ENCODE data around the gene DTX3.
"Not testable (repeated sequence)": the region's sequence is repeated elsewhere in the genome, so short reads cannot be mapped to it uniquely, and the experiment has no call there.

Gene DTX3

GRCh38 chr12:57607958-57608663 lies 3.5 kb downstream of the DTX3 start:
- no peak for DNase-seq (ENCODE audit: low read depth)

DNA sequence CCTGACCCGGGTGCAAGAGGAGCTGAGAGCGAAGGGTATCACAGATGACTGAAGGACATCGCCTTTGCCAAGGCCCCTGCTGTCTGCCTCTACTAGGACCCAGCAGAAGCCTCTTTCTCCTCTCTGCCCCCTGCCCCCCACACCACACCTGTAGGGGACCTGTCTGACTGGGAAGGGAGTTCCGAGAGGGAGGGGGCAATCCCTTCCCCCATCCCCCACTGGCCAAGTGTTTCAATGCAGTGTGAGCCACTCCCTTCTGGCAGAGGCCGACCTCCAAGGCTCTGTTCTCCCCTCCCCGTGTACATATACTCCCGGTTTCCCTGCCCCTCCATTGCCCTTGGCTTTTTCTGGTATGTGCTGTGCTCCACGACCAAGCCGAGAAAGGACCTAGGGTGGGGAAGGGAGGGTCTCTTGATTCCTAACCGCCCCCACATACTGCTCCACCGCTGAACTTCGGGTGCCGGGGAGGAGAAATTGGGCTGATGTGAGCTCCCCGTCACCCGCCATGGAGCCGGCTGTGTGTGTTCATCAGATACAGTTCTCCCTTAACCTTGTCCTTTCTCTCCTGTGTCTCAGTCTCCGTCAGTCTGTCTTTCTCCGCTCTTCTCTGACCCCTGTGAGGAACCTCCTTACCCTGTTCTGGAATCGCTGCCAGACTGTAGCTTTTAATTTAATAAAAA lies 4.6 kb downstream of the DTX3 start:
- DNase-seq (ENCODE audit: low read depth) = no peak

GRCh38 chr12:57609781-57610553 lies 5.3 kb downstream of the DTX3 start:
- DNase-seq (ENCODE audit: low read depth) = no peak

DNA sequence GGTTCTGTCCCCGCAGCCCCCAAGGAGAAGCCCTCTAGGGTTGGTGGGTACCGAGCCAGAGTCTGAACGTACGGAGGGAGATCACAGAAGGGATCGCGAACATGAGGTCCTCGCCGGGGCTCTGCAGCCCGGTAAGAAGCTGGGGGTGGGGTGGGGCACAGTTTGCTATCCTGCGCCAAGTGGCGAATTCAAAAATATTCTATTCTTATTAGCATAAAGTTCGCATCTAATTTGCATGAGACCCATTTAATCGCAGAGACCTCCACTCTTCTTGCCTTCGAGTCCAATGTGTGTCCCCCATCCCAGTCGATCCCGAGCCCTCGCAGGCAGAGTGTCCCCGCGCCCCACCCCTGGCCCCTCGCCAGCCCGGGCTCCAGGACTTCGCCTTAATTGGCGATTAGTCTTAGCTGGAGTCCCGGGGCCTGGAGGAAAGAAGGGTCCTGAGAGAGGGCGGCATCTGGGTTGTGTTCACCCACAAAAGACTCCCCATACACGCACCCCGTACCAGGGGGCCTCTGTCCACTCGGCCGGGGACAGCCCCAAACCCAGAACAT lies 6.0 kb downstream of the DTX3 start:
- no peak for DNase-seq (ENCODE audit: low read depth)

DNA sequence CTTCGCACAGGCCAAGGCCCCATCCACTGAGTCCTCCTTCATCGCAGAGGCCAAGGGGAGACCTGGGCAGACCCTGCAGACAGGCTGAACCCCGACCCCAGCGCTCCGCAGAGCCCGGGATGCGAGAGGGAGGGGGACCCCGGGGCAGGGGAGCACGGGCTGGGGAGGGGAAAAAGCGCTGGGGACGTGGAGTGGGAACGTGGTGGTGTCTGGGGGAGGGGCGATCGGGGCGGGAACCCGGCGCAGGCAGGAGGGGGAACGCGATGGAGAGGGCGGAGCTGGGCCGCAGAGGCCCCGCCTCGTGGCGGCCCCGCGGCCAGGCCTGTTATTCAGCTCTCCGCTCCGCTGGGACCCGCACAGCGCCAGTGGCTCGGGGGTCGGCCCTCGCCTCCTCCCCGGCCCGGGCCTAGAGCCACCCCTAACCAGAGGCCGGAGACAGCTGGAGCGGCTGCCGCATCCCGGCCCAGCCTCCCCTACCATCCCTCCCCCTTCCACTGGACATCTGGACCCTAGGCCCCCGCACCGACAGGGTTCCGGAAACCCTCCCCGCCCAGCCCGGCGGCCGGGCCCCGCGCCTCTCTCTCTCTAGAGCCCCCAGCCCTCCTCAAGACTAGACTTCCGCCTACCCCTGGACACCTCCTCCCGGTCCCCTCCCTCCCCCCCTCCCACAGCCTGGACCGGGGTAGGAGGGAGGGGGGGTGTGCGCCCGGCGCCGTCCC lies 6.6 kb downstream of the DTX3 start, which contains the start of gene ARHGEF25:
Gene ARHGEF25, plus strand, starts transcription at position 328 of the 719 bp plus-strand sequence. CDS start 460 bp downstream, outside the sequence.
- no peak for DNase-seq (ENCODE audit: low read depth)

GRCh38 chr12:57611827-57612710 lies 7.4 kb downstream of the DTX3 start:
- no peak for DNase-seq (ENCODE audit: low read depth)

DNA sequence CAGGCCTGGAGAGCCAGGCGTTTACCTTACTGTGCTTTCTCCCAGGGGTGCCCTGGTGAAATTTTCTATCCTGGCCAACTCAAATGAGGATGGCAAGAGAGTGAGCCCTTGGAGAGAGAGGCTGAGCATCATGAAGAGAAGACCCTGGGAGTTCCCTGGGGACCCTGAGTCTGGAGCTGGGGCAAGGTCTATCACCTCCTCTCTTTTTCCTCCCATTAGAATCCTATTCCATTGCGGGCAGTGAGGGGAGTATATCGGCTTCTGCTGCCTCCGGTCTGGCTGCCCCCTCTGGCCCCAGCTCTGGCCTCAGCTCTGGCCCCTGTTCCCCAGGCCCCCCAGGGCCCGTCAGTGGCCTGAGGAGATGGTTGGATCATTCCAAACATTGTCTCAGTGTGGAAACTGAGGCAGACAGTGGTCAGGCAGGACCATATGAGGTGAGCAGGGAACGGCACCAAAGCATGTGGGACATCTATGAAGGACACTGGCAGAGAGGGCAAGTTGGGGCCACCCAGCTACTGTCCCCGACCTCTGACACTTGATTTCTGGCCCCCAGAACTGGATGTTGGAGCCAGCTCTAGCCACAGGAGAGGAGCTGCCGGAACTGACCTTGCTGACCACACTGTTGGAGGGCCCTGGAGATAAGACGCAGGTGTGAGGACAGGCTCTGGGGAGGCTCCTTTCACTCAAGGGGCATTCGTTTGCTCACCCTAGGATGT lies 8.2 kb downstream of the DTX3 start:
- no peak for DNase-seq (ENCODE audit: low read depth)

DNA sequence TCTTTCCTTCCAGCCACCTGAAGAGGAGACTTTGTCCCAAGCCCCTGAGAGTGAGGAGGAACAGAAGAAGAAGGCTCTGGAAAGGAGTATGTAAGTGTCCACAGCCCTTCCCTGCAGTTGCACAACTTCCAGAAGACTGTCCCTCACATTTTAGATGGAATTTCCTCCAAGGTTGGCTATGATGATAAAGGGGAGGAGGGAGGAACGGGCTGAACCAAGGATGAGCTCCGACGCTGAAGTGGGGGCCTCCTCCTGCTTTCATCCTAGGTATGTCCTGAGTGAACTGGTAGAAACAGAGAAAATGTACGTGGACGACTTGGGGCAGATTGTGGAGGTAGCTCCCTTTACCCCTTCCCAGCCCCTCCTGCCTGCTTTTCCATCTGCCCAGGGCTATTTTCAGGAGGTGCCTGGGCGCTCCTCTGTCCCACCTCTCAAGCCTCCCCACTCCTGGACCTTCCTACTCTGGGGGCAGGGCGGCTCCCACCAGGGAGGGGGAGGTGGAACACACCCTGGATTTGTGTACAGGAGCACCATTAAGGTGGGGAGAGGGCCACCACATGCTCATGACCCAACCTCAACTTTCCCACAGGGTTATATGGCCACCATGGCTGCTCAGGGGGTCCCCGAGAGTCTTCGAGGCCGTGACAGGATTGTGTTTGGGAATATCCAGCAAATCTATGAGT lies 8.9 kb downstream of the DTX3 start:
- DNase-seq (ENCODE audit: low read depth) = no peak

DNA sequence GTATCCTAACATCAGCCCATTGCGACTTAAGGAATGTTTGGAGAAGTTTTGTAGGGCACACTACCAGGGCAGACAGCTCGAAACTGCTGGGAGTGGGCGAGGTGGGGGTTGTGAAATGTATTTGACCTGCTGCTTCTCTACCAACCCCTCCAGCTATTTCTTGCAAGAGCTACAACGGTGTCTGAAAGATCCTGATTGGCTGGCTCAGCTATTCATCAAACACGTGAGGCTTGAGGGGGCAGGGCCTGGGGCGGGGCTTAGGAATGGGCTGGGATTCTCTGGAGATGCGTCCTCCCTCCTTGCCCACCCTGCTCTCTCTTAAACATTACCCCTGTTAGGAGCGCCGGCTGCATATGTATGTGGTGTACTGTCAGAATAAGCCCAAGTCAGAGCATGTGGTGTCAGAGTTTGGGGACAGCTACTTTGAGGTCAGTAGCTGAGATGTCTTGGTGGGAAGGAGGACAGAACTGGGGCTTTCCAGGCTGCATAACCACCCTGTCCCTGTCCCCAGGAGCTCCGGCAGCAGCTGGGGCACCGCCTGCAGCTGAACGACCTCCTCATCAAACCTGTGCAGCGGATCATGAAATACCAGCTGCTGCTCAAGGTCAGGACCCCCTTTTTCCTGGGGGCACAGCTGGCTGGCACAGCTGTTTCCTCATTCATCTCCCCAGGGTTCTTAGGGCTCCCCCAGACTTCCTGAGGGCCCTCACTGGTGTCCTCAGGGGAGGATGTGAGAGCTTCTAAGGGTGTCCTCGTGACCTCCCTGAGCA lies 9.7 kb downstream of the DTX3 start:
- no peak for DNase-seq (ENCODE audit: low read depth)

DNA sequence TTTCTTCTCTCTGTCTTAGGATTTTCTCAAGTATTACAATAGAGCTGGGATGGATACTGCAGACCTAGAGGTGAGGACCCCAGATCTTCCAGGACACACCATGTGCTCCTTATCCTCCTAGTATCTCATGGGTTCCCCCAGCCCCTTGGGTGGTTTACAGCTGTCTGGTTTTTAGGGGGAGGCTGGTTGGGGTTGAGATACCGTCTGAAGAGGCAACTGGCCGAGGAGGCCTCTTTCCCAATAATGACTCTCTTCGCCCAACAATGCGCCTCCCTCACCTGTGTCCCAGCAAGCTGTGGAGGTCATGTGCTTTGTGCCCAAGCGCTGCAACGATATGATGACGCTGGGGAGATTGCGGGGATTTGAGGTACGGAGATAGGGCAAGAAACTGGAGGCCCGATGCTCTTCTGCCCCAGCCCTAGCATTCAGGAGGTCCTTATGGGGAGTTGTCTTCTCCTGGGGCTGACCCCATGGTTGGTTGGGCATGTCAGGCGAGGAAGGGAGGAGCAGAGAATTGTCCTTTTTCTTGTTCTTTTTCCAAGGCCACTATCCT lies 10.4 kb downstream of the DTX3 start:
- no peak for DNase-seq (ENCODE audit: low read depth)

DNA sequence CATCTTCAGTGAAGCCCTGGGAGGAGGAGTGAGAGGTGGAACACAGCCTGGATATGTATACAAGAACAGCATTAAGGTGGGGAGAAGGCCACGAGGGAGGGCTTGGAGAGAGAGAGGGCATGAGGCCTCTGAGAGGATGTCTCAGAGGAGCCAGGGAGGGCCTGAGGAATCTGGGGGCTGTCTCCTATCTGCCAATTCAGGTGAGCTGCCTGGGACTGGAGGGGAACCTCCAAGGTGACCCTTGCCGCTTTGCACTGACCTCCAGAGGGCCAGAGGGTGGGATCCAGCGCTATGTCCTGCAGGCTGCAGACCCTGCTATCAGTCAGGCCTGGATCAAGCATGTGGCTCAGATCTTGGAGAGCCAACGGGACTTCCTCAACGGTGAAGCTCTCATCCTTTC lies 11.0 kb downstream of the DTX3 start:
- no peak for DNase-seq (ENCODE audit: low read depth)

GRCh38 chr12:57616383-57617101 lies 11.9 kb downstream of the DTX3 start:
- DNase-seq (ENCODE audit: low read depth) = no peak

DNA sequence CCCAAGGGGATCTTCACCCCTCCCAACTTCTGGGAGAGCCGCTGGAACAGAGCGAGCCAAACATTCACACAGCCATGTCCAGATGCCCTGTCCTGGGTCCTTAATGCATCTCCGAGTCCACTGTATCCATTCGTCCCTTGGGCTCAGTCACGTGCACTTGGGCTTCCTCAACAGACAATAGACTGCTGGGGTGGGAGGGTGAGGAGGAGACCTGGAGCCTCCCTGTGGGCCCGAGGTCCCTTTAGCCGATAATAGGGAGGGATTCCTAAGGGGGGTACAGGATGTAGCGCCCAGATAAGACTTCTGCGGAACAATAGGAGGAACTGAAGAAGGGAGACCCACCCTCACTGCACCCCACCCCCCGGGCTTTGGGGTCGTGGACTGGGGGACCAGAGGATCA lies 13.3 kb downstream of the DTX3 start:
- DNase-seq (ENCODE audit: low read depth) = no peak

GRCh38 chr12:57618431-57618830 lies 13.8 kb downstream of the DTX3 start:
- not testable (repeated sequence) for DNase-seq (ENCODE audit: low read depth)

DNA sequence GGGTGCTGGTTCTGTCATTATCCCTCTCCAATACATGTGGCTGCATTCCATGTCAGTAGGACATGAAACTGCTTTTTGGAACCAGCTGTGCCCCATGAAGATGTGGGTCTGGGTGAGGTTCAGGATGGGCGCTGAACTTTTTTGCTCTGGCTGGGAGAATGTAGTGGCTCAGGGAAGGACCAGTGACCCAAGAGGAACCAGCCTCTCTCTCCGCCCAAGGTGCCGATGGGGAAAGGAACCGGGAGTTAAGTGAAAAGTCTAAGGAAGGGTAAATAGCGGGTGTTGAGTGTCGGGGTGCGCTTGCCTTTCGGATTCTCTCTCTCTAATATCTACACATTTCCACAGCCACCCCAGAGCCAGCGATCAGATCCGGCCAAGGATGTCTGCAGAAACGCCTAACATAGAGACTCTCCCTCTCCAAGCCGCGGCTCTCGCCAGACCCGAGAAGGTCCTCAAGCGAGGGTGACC lies 14.4 kb downstream of the DTX3 start:
- DNase-seq (ENCODE audit: low read depth) = no peak

DNA sequence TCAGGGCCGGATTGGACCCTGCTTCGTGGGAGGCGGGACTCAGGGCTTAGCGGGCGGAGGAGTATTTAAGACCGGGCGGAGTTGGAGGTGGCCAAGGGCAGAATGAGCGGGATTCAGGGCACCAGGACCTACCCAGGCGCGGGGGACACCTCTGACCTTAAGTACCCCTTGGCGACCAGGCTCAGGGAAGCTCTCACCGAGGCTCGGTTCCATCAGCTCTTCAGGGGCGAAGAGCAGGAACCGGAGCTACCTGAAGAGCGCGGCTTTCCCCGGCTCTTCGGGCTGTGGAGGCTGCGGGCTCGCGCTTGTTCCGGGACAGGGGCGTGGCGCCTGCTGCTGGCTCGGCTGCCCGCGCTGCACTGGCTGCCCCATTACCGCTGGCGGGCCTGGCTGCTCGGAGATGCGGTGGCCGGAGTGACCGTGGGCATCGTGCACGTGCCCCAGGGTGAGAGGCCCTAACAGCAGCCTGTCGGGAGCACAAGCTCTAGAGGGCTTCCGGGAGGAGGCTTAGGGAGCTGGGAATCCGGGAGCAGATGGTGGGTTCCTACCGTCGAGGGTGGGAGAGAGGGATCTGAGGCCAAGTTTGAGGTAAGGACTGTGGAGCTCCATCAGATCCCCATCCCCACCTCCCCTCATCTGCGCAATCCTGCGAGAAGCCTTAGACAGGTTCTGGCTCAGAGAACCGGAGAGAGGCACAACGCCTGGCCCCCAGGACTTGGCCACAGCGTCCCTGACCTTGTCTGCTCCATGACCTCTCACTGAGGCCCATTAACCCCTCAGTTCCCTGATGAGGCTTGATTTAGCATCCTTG lies 15.0 kb downstream of the DTX3 start:
- no peak for DNase-seq (ENCODE audit: low read depth)

Measured in GM04503 (cell line).